Subcutaneous adipose tissue (tissue), 4 donors: ENCODE results near the gene P3H1. TPM values are rescaled to one million over a fixed set of nuclear protein-coding genes. Genes with fewer than 3 reads are reported as not detected.

ENCODE experiments used
- total RNA-seq, 4 donors: library from RNA; depleted of rRNA; stranded (reverse); fragments of >200 nt; gene quantifications; one replicate each; pipeline ENCODE4 v1.1.0, GENCODE V29; 2016
- TF ChIP-seq, protein P1 (sequence below): fragments of 450-650 bp; IDR thresholded peaks from one replicate; pipeline ENCODE4 v1.5.1; 2016; ENCODE audit warnings: low read depth, mild to moderate bottlenecking, control low read depth, antibody characterized with exemption, moderate library complexity

The P3H1 gene
- total RNA-seq, 4 donors from 2014 or later, result 22.0 to 33.8 (median 33.0) TPM

DNA sequence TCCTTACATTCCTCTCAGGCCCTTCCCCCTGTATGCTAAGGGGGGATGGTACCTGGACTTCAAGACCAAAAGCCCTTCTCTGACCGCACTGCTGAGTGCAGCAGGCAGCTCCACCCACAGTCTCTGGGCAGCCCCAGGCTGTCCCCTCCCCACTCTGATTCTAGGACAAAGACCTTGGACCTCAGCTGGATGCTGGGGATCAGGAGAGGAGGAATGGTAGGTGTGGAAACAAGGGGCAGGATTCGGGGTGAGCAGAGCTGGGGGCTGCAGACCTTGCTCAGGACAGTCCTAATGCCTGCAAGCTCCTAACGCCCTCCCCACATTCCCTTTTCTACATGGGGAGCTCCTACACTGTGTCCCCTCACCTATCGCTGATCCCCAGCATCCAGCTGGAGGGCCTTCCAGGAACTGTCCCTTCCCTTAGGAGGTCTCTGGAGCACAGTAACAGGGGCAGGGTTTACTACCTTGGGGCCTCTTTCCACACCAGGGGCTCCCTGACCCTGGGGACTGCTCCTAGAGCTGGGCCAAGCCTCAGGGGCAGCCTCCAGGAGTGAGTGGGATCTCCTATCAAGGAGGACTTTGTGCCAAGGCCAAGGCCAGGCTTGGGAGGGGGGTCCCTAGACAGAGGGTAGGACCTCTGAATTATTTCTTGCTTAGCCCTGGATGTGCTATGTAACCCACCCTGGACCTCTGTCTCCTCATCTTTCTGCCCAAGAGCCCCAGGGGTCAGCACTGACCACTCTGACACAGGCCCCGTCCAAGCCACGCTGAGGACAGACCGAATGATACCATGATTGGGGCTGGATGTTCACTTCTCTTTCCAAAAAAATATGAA is 32.4 kb downstream of the P3H1 start:
- TF ChIP-seq, protein P1, sequence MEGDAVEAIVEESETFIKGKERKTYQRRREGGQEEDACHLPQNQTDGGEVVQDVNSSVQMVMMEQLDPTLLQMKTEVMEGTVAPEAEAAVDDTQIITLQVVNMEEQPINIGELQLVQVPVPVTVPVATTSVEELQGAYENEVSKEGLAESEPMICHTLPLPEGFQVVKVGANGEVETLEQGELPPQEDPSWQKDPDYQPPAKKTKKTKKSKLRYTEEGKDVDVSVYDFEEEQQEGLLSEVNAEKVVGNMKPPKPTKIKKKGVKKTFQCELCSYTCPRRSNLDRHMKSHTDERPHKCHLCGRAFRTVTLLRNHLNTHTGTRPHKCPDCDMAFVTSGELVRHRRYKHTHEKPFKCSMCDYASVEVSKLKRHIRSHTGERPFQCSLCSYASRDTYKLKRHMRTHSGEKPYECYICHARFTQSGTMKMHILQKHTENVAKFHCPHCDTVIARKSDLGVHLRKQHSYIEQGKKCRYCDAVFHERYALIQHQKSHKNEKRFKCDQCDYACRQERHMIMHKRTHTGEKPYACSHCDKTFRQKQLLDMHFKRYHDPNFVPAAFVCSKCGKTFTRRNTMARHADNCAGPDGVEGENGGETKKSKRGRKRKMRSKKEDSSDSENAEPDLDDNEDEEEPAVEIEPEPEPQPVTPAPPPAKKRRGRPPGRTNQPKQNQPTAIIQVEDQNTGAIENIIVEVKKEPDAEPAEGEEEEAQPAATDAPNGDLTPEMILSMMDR, result no peak

DNA sequence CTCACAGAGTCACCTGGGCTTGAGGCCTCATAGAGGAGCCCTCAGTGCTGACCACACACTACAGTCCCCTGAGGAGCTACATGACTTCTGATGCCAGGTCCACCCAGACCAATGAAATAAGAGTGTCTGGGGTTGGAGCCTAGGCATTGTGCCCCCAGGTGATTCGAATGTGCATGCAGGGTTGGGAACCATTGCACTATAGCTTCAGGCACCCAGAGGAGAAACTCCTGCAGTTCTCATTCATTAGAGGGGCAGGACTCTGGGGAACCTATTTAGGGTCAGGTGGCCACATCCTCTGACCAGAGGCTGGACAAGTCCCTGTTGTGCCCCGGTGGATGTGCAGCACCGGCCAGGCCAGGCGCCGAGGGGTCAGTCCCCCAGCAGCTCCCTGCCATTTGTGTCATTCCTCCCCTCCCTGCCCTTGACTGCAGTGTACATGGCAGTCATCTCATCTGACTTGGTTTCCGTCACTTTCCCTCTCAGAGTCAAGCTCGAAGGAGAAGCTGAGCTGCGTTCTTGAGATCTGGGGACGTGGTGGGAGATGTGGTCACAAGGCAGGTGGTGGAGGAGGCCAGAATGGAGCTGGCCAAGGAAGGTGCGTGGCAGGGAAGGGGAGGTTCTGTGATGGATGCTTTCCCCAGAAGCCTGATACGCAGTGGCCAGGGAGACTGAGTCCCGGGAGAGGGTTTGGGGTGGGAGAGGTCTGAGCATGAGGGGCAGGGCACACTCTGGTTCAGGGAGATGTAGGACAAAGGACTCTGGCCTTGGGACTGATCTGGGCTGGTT is 33.2 kb downstream of the P3H1 start:
- TF ChIP-seq, protein P1, result no peak

DNA sequence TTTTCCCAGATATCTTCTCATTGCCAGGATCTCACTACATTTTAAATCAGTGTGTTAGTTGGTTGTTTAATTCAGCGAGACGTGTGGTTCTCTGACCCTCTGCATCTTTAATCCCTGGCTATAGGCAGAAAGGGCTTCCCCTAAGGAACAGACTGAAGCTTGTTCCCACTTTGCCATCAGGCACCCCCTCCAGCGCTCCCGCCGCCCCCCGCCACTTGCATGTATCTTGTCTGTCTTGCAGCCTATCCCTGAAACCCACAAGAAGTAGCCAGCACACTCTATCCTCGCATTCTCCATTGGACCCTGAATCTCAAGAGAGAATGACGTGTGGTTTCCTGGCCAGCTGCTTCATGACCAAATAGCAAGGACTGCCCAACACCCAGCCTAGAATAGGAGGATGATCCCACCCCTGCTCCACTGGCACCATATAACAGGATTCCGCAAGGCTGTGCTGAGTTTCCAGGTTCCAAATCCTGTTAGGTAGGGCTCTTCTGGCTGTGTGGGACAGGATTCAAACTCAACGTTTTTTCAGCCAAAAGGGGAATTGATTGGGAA is 34.6 kb downstream of the P3H1 start:
- TF ChIP-seq, protein P1, result no peak

DNA sequence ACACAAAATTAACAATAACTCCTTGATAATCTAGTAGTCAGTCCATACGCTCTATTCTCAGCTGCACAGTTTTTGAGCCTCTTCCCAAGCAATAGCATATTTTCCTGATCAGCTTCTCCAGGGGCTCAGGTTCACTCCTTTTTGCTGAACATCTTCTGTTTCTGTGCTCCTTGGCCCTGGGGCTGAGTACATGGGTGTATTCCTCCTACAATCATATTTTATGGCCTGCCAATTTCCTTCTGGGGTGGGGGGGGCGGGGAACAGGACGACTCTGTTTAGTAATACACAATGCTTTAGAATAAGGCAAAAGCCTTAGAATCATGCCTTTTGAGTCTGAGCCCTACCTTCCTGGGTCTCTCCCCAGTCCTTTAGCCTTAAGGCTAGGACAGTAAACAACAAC is 35.2 kb downstream of the P3H1 start:
- TF ChIP-seq, protein P1, result no peak

DNA sequence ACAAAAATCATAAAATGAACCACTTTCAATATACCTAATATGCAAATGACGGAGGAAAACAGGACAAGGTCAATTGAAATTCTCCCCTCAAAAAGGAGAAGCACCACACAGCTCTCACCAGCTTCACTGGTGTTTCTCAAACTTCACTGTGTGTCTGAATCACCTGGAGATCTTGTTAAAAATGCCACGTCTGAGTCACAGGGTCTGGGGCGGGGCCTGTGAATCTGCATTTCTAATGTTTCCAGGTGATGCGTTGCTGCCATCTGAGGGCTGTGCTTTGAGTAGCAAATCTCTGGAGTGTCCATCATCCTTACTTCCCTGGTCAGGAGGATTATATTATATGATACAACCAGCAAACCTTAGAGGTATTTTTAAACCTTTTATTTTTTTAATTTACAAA is 35.8 kb downstream of the P3H1 start:
- TF ChIP-seq, protein P1, result no peak

DNA sequence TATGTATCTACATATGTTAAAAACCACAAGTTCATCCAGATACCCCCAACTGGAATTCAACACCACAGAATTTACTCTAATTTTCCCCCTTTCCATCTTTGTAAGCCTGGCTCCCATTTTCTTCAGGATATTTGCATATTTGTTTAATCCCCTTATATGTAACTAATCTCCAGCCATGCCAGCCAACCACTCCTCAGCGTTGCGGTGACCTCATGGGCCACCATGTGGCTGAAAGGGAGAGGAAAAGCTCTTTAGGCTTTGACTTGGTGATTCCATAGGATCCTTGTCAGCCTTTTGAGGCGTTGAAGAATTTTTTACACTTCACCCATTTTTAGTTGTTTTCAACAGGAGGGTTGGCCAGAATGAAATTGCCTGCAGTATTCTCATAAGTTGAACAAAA is 36.8 kb downstream of the P3H1 start:
- TF ChIP-seq, protein P1, result no peak

DNA sequence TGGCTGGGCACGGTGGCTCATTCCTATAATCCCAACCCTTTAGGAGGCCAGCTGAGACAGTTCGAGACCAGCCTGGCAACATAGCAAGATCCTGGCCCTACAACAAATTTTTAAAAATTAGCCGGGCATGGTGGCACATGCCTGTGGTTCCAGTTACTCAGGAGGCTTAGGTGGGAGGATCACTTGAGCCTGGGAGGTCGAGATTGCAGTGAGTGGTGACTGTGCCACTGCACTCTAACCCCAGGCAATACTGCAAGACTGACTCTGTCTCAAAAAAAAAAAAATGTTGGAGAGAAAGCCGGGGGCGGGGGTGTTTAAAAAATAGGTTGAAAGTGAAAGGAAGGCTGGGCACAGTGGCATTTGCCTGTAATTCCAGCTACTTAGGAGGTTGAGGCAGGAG is 43.3 kb downstream of the P3H1 start:
- TF ChIP-seq, protein P1, result no peak
